Measurements from ENCODE around the gene RANBP17. TPM values are rescaled to one million over a fixed set of nuclear protein-coding genes. Genes with fewer than 3 reads are reported as not detected.

Gene RANBP17
- total RNA-seq, 1 donor from 2014 or later: 12.3 TPM

DNA sequence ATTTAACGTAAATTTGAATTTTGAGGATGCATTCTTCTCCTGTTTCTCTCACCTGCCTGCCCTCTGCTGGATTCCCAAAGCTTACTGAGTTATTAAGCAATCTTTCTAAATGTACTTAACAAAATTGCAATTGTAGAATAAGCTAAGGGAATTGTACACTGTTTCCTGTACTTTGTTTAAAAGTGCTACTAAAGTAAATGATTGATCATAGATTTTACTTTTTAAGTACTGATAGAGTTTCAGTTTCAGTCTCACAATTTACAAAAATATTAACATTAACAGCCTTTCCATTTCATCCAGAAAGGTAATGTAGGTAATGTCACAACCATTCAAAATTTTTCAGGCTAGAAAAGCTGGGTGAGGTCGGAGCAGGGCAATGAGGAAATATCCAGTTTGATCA is 4.8 kb upstream of the RANBP17 start:
- Histone ChIP-seq H3K4me3 (no peak overlapping the region), H3K4me1 (no peaks in the 10 kb centered on the region), H3K36me3 (no peaks in the 10 kb centered on the region), H3K27ac (no peak overlapping the region), H3K27me3 (ENCODE audit: low read depth) (peaks cover 4% of the 10 kb centered on the region), H3K9me3 (peaks cover 13% of the 10 kb centered on the region)
- intact Hi-C loops (cut with DNase I): no loop called here
- no peak for DNase-seq
- TF ChIP-seq CTCF (IDR thresholded peaks at IDR 0.05): no peak
- no peak for ATAC-seq

DNA sequence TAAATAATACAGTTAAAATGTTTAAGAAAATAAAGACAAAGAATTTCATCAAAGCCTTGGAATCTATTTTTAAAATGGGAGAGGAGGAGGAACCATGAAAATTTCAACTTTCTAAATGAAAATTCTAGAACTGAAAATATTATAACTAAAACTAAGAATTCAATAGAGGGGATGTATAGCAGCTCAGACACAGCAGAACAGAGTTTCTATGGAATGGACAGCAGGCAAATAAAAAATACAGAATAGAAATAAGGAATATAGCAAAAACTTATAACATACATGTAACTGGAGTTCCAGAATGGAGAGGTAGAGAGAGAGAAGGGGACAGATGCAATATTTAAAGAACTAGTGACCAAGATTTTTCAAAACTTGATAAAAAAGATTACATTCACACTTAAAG is 1.4 kb upstream of the RANBP17 start:
- H3K27ac ChIP-seq: no peak overlapping the region
- peaks cover 13% of the 10 kb centered on the region for H3K9me3 ChIP-seq
- DNase-seq (no peak), ATAC-seq (no peak)
- H3K4me1 ChIP-seq: no peaks in the 10 kb centered on the region
- H3K36me3 ChIP-seq: no peaks in the 10 kb centered on the region
- peaks cover 7% of the 10 kb centered on the region for H3K27me3 ChIP-seq (ENCODE audit: low read depth)
- no peak overlapping the region for H3K4me3 ChIP-seq
- TF ChIP-seq CTCF (IDR thresholded peaks at IDR 0.05): no peak
- intact Hi-C loops (cut with DNase I): no loop called here

DNA sequence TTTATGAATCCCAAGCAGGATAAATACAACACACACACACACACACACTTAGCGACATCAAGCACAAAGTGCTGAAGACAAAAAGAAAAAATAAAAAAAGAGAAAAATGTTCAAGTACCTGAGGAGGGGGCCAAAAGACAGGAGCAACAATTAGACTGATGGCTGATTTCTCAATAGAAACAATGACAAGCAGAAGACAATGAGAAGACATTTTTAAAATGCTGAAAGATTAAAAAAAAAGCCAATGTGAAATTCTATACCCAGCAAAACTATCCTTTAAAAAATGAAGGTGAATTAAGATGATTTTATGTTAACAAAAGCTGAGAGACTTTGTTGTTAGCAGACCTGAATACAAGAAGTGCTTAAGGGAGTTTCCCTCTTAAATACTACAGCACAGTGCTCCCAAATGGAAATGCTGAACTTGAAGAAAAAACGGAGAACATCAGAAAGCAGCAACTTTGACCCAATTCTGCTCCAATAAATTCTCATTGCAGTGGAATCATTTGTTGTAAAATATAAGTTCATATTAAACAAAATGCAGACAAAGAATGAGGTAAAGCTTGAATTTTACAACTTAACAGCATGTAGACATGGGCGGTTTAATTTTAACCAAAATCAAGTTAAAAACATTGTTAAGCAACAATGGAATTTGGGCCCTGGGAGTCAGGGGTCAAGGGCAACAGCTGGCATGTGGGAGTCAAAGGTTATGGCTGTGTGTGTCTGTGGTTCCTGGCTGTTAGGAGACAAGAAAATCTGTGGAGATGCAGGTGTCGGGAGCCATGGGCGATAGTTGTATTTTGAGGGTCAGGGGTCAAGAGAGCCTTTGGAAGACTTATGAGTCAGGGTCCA is 776 bp upstream of the RANBP17 start:
- no peak for DNase-seq
- intact Hi-C loops (cut with DNase I): no loop called here

DNA sequence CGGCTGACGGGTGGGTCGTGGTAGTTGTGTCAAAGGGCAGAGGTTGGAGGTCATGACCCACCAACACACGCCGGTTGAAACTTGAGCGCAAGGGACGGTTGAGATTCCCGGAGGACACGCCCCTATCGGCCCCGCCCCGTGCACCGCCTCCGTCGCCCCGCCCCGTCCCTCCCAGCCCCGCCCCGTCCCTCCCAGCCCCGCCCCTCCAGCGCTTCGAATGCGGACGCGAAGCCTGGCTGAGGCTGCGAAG is 226 bp upstream of the RANBP17 start:
- no peaks in the 10 kb centered on the region for H3K36me3 ChIP-seq
- no peak overlapping the region for H3K27ac ChIP-seq
- H3K4me1 ChIP-seq: no peaks in the 10 kb centered on the region
- no peak for TF ChIP-seq CTCF (IDR thresholded peaks at IDR 0.05)
- peaks cover 7% of the 10 kb centered on the region for H3K27me3 ChIP-seq (ENCODE audit: low read depth)
- H3K9me3 ChIP-seq: peaks cover 13% of the 10 kb centered on the region
- peak overlapping the region; percentile 69 for H3K4me3 ChIP-seq
- intact Hi-C loops (cut with DNase I): no loop called here
- ATAC-seq (no peak), DNase-seq (no peak)

More for the DNA sequence above, 776 bp upstream of the RANBP17 start:
- TF ChIP-seq CTCF (IDR thresholded peaks at IDR 0.05): no peak
- Histone ChIP-seq H3K4me3 (peak overlapping the region; percentile 69), H3K27me3 (ENCODE audit: low read depth) (peaks cover 7% of the 10 kb centered on the region), H3K27ac (no peak overlapping the region), H3K4me1 (no peaks in the 10 kb centered on the region), H3K9me3 (peaks cover 13% of the 10 kb centered on the region), H3K36me3 (no peaks in the 10 kb centered on the region)
- no peak for ATAC-seq

- Histone ChIP-seq H3K27me3 (ENCODE audit: low read depth) (peaks cover 7% of the 10 kb centered on the region), H3K36me3 (no peaks in the 10 kb centered on the region), H3K4me3 (no peak overlapping the region), H3K4me1 (no peaks in the 10 kb centered on the region), H3K9me3 (peaks cover 13% of the 10 kb centered on the region), H3K27ac (no peak overlapping the region)
- no peak for DNase-seq
- intact Hi-C loops (cut with DNase I): no loop called here
- no peak for TF ChIP-seq CTCF (IDR thresholded peaks at IDR 0.05)
- peak; percentile 55 to 64 for ATAC-seq
Measured at GRCh38 chr5:170863646-170864045, 1.8 kb downstream of the RANBP17 start.

Data from lower lobe of right lung (tissue), 2 donors.